GM18520 (cell line): Measurements from ENCODE around the gene NF1.
"Not testable (repeated sequence)": the region's sequence is repeated elsewhere in the genome, so short reads cannot be mapped to it uniquely, and the experiment has no call there.

ENCODE experiments used
- ATAC-seq: cut with Tn5 transposase; IDR thresholded peaks from one replicate; pipeline ENCODE4 v1.9.1; 2021; ENCODE audit not compliant: unreplicated experiment

Gene NF1

DNA sequence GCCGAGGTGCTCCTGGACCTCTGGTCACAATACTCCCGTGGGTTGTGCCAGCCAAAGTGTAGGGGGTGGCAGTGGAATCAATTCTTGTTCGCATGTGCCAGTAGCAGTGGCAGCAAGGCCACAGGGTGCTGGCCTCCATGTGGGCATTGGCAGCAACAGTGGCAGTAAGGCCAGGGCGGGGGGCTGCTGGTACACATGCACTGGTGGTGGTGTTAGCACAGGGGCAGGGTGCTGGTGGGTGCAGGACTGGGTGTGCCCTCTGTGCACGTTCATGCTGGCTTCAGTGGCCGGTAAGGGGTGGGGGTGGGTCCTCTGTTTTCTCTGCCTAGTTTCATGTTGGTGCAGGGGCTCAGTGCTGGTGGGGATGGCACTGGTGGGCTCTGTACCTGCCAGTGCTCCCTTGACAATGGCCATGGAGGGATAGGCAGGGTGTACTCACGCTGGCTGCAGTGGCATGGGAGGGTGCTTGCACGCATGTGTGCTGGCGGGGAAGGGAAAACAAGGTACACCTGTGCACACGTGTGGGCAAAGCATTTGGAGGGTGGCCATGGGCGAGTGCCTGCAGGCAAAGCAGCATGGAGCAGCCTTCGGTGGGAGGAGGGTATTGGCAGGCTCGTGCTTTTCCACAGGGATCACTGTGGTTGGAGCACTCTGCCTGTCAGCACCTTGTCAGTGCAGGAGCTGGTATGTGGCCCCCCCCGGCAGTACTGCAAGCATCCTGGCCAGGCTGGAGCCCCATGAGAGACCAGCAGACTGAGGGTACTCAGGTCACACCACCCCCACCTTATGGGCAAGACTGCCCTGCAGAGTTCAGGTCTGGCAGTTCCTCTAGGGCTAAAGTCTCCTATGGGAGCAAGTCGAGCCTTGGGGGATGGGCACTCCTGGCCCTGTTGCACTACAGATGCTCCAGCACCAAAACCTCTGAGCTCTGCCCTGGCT is 35.8 kb downstream of the NF1 start:
- ATAC-seq, result no peak

DNA sequence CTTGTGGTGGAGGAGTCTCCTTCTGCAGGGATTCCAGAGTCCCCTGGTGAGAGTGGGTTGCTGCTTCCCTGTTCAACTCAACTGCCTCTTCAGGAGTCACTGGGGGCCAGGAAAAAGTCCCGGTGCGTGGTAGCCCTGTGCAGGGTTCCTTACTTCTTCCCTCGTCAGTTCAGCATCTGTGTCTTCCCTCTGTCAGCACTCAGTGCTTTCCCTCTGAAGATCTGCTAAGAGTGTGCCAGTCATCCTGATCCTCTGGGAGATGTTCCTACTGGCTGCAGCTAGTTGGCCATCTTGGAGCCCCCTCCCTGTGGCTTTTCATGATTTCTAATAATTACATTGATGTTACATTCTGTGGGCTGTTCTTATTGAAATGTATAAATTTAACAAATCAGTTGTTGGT is 36.5 kb downstream of the NF1 start:
- ATAC-seq, result no peak

DNA sequence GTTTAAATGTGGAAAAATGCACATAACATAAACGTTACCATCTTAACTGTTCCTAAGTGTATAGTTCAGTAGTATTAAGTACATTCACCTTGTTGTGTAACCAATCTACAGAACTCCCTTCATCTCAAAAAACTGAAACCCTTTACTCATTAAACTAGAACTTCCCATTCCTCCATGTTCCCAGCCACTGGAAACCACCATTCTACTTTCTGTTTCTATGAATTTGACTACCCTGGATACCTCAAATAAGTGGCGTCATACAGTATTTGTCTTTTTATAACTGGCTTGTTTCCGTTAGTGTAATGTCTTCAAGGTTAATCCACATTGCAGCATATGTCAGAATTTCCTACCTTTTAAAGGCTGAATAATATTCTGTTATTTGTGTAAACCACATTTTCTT is 38.2 kb downstream of the NF1 start:
- no peak for ATAC-seq

DNA sequence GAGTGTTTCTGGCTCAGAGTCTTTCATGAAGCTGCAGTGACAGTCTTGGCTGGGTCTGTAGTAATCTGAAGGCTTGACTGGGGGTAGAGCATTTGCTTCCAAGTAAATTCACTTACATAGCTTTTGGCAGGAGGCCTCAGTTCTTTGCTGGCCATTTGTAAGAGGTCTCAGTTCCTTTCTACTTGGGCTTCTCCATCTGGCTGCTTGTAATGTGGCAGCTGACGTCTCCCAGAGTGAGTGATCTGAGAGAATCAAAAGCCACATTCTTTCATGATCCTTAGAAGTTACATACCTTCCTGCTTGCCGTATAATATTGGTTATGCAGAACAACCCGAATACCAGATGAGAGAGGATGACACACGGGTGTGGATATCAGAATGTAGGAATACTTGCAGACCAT is 39.8 kb downstream of the NF1 start:
- ATAC-seq, result no peak

DNA sequence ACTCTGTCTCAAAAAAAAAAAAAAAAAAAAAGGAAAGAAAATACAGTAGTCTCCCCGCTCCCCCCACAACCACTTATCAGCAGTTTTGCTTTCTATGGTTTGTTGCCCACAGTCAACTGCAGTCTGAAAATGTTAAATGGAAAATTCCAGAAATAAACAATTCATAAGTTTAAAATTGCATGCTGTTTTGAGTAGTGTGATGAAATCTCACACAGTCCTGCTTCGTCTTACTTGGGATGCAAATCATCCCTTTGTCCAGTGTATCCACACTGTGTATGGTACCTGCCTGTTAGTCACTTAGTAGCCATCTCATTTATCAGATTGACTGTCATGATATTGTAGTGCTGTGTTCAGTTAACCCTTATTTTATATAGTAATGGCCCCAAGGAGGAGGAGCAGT is 41.5 kb downstream of the NF1 start:
- no peak for ATAC-seq

DNA sequence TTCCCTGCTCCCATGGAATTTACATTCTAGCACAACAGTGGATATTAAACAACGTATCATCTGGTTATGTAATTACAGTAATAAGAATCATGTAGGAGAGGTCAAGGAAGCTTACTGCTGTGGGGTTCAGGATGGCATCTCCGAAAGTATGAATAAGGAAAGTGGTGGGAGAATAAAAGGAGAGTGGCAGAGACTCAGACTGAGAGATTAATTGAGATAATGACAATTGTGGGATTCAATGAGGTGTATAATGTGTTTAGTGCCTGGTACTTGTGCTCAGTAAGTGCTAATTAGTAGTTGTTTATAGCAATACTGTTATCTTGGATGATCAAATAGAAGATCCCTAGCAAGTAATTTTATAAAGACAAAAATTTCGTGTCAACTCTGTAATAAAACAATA is 45.3 kb downstream of the NF1 start:
- no peak for ATAC-seq

DNA sequence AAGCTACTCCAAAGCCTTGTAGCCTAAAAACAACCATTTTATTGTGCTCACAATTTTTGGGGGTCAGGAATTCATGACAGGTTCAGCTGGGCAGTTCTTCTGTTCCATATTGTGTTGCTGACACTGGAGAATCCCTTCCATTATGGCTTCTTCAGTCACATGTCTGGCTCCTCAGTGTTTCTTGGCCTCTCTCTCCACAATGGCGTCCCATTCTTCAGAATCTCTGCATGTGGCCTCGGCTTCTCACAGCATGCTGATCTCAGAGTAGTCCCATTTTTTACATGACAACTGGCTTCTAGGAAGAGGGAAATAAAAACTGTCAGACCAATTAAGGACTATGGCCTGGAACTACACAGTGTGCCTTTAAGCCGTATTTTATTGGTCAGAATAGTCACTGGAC is 49.7 kb downstream of the NF1 start:
- ATAC-seq, result no peak

DNA sequence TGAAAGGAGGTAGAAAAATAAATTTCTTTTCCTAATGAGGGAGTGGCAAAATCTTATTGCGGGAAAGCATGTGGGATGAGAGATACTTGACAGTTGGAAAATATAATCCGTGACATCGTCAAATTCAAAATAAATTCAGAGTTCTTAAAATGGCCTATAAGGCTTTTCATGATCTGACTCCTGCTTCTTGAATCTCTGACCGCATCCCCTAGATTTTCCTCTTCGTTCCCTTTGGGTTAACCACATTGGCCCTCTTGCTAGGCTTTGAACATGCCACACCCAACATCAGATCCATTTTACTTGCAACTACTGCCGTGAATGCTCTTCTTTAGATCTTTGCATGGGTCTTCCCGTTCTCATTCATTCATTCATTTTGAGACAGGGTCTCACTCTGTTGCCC is 50.1 kb downstream of the NF1 start:
- ATAC-seq, result no peak

DNA sequence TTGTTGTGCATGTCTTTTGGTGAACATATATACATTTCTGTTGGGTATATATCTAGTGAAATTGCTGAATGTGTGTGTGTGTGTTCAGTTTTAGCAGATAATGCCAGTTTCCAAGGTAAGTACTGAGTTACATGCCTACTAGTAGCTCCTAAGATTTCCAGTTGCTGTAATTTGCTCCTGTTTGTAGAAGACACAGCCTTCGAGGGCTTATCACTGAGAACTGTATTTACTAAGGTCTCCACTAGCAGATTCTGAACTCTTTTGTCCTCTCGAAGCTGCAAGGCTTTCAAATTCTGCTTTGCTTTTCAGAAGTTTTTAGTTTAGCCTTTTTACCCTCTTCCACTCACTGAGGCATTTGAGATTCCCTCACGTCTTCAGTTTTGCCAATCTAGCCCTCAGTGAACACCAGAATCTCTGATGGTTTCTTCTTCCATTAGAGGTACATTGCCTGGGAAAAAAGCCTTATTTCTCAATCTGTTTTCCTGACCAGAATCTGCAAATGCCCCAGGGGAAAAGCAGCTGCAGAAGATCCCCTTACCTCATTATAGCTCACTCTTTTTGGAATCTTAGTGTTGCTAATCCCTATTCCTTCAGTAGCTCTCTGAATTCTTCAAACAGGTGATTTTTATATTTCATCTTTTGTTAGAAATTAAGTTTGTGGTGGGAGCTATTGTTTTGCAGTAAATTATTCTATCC is 52.9 kb downstream of the NF1 start:
- no peak for ATAC-seq

DNA sequence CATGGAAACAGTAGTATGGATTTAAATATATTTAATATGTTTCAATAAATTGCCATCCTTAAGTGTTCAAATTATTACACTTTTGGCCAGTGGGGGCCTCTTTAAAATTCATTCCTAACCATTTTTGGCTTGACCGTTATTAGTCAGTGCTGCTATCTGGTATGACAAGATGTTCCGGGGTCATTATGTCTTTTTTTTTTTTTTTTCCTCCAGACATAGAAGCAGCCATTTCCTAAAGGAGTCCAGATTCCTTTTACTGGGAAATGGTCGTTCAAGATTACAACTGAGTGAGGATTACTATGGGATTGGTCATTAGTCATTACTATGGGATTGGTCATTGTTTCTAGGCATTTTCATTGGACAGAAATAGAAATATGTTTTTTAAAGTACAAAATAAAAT is 53.4 kb downstream of the NF1 start:
- no peak for ATAC-seq

DNA sequence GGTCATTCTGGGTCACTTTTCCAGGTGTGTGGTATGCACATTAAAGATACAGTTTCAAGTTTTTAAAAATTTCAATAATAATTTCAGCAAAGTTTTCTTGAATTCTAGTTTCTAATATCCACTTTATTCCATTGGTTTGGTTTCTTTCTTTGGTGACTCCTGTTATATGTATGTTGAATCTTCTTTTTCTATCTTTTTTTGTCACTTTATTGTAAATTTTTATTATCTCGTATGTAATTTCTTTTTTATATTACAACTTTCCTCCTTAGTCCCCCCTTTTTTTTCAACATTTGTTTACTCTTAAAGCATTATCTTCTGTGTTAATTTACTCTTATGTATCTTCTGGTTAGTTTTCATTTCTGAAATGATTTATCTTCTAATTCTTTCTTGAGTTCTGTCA is 57.5 kb downstream of the NF1 start:
- ATAC-seq, result no peak

DNA sequence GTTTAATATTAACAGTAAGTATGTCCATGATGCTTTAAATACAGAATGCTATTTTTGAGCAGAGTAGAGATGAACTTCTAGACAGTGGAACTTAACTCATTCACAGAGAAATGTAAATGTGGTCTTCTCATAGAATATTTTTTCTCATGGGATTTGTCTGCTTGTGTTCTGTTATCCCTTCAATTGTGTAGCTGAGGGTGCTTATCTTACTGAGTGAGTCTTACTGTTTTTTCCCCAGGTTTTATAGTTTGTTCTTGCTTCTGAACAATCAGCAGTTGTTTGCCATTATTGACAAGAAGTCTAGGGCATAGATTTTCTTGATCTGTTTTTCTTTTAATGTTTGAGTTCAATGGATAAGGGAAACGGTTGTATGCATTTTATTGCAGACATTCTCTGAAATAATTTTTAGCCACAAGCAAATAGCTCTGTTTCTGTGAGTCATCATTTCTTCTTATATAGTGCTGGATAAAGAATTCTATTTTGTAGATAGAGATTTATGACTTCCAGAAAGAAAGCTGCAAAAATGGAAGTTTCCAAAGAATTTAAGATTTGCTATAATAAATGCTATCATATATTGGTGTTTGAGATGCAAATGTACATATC is 60.5 kb downstream of the NF1 start:
- no peak for ATAC-seq

DNA sequence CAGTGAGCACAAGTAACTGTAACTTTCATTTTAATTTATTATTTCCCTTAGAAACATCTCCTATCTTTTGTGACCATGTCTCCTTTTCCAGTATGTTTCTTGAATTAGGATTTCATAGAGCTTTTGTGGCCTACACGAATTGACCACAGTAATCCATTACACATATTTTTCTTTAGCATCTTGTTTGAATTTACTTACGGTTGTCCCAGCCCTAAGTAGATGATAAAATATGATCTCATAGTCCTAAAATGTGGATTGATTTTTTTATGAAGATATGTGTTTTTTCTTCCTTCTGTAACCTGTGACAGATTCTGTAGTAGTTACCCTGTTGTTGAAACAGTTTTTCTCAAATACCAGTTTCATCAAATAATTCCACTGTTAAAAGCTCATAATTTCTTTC is 61.5 kb downstream of the NF1 start:
- no peak for ATAC-seq

DNA sequence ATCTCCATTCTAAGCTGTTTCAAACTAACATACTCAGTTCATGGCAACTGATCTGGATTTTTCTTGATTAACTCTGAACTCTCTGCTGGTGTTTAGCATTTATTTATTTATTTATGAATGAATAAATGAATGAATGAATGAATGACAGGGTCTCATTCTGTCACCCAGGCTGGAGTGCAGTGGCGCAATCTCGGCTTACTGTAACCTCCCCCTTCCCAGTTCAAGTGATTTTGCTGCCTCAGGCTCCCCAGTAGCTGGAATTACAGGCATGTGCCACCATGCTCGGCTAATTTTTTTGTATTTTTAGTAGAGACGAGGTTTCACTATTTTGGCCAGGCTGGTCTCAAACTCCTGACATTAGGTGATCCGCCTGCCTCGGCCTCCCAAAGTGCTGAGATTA is 62.1 kb downstream of the NF1 start:
- ATAC-seq, result not testable (repeated sequence)

DNA sequence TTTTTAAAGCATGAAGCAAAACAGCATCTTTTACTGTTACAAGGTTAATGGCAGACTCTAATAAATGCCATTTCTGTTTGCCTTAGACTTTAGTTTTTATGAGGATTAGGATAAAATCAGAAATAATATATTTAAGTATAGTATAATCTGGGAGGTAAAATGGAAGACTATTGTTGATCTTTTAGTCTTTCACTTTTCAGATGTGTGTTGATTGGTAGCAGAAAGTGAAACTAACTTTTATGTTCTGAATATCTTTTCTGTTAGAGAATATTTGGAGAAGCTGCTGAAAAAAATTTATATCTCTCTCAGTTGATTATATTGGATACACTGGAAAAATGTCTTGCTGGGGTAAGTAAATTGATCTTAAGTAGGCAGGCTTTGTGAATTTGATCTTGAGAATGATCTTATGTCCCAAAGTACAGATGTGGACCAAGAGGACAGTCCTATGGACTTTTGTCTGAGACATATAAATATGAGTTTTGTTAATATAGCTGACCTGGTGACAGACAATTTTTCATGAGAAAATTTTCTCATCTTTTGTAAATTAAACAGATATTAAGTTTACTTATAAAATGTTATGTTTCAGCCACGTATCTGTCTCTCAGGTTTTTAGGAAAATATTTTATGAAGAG is 64.1 kb downstream of the NF1 start:
- ATAC-seq, result no peak

DNA sequence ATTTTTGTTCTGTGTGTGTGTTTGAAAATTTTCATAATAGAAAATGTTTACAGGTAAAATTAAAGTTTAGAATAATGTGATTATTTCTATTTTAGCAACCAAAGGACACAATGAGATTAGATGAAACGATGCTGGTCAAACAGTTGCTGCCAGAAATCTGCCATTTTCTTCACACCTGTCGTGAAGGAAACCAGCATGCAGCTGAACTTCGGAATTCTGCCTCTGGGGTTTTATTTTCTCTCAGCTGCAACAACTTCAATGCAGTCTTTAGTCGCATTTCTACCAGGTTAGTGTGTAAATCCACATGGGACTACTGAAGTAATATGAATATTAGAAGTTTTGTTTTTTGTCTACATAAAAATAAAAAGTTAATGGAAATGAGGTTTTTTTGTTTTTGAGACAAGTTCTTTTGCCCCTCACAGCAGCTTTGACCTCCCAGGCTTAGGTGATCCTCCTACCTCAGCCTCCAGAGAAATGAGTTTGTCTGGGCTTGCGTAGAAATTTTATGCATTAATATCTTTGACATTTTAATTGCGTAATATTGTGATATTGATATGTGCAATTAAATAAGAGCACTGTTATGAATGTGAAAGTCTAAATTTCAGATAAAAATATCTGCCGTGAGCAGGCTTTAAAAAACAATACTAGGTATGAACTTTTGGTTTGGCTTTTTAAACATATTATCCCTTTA is 68.5 kb downstream of the NF1 start:
- no peak for ATAC-seq

DNA sequence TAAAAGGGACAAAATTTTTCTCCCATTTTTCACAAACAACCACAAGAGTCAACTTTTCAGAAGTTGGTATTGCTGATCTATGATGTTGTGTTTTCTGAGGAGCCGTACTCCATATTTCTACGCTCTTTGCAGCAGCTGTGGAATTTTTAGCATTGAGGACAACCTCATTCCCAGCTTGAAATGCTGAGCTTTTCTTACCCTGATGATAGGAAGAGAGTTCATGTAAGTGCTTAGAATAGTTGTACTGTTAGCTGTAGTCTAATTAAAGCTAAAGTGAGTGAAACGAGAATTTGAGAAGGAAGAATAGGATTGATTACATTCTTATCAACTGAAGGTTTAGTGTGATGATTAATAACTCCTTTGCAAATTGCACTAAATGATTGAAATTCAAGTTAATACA is 72.3 kb downstream of the NF1 start:
- ATAC-seq, result no peak

DNA sequence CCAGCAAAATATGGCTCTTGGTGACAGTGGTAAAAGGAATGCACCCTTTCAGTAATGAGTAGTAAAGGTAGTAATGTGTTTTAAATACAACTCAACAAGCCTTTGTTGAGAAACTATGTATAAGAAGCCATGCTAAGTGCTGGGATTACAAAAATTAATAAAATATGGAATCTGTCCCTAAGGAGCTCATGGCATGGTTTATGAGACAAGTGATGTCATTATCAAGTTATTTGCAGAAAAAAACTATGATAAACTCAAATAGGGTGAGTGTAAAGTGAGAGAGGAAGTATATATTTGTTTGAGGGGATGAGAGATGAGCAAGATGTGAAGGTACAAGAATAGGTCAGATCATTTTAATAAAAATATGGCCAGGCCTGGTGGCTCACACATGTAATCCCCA is 76.9 kb downstream of the NF1 start:
- no peak for ATAC-seq

DNA sequence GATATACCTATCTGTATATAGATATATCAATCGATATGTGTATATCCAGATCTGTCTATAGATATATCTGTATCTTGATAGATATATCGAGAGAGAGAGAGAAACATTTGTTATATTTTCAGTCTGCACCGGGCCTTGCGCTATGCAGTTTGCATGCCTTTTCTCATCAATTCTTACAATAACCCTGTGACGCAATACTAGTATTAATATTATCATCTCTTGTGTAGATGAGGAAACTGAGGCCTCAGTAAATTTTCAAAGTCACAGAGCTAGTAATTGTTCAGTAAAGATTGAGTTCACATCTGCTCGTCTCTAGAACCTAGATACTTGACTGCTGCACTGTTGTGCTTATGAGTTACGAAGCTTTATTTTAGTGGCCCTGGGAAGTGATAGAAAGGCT is 77.6 kb downstream of the NF1 start:
- no peak for ATAC-seq

DNA sequence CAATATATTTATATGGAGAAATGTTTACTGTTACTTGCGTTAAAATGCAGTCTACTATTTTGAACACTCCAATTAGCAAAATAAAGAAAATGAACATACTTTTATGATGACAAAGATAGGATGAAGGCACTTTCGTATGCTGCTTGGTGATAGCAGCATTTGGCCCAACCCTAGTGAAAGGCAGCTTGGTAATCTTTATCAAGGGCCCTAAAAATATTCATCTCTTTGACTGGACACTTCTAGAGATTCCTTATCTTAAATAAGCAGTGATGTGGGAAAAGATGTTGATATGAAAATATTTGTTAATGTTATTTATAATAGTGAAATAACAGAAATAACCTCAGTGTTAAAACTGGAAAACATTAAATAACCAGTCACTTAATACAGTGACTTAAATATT is 79.4 kb downstream of the NF1 start:
- no peak for ATAC-seq

DNA sequence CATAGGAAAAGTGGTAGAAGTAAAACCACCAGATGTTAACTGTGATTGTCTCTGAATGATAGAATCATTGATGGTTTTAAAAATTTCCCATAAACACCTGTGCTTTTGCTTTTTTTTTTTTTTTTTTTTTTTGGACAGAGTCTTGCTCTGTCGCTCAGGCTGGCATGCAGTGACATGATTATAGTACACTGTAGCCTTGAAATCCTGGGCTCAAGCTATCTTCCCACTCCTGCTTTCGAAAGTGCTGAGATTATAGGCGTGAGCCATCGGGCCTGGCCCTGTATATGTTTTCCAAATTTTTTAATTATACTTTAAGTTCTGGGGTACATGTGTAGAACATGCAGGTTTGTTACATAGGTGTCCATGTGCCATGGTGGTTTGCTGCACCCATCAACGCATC is 80.5 kb downstream of the NF1 start:
- ATAC-seq, result no peak
